Neural cell (in vitro differentiated cells): Measurements from ENCODE around the gene PTPRT.

ENCODE experiments used
- EZH2 ChIP-seq: fragments of 200-600, 300-800 bp; shearing (Covaris generic), sonication (generic); IDR thresholded peaks from 2 replicates; pipeline ENCODE4 v1.6.1; 2014; ENCODE audit warnings: antibody characterized with exemption, low read length, borderline replicate concordance, mild to moderate bottlenecking; ENCODE audit not compliant: insufficient read depth, poor library complexity, severe bottlenecking
- SMC3 ChIP-seq: fragments of 450-650 bp; conservative IDR thresholded peaks from 2 replicates; pipeline ENCODE4 v1.6.1; 2014; ENCODE audit warnings: antibody characterized with exemption, mild to moderate bottlenecking, moderate library complexity; ENCODE audit not compliant: poor library complexity
- TF ChIP-seq, protein P1 (sequence below): fragments of 450-650 bp; IDR thresholded peaks from 2 replicates; pipeline ENCODE4 v1.5.1; 2014; ENCODE audit warnings: antibody characterized with exemption, mild to moderate bottlenecking, moderate library complexity; ENCODE audit not compliant: poor library complexity, severe bottlenecking
- TF ChIP-seq, protein P2 (sequence below): IDR thresholded peaks from 2 replicates; pipeline ENCODE4 v1.6.1; 2012; ENCODE audit warnings: borderline replicate concordance

GRCh38 chr20:42173440-42173839 is 1016.3 kb downstream of the PTPRT start:
- TF ChIP-seq, protein P1, sequence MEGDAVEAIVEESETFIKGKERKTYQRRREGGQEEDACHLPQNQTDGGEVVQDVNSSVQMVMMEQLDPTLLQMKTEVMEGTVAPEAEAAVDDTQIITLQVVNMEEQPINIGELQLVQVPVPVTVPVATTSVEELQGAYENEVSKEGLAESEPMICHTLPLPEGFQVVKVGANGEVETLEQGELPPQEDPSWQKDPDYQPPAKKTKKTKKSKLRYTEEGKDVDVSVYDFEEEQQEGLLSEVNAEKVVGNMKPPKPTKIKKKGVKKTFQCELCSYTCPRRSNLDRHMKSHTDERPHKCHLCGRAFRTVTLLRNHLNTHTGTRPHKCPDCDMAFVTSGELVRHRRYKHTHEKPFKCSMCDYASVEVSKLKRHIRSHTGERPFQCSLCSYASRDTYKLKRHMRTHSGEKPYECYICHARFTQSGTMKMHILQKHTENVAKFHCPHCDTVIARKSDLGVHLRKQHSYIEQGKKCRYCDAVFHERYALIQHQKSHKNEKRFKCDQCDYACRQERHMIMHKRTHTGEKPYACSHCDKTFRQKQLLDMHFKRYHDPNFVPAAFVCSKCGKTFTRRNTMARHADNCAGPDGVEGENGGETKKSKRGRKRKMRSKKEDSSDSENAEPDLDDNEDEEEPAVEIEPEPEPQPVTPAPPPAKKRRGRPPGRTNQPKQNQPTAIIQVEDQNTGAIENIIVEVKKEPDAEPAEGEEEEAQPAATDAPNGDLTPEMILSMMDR: no peak
- TF ChIP-seq, protein P2, sequence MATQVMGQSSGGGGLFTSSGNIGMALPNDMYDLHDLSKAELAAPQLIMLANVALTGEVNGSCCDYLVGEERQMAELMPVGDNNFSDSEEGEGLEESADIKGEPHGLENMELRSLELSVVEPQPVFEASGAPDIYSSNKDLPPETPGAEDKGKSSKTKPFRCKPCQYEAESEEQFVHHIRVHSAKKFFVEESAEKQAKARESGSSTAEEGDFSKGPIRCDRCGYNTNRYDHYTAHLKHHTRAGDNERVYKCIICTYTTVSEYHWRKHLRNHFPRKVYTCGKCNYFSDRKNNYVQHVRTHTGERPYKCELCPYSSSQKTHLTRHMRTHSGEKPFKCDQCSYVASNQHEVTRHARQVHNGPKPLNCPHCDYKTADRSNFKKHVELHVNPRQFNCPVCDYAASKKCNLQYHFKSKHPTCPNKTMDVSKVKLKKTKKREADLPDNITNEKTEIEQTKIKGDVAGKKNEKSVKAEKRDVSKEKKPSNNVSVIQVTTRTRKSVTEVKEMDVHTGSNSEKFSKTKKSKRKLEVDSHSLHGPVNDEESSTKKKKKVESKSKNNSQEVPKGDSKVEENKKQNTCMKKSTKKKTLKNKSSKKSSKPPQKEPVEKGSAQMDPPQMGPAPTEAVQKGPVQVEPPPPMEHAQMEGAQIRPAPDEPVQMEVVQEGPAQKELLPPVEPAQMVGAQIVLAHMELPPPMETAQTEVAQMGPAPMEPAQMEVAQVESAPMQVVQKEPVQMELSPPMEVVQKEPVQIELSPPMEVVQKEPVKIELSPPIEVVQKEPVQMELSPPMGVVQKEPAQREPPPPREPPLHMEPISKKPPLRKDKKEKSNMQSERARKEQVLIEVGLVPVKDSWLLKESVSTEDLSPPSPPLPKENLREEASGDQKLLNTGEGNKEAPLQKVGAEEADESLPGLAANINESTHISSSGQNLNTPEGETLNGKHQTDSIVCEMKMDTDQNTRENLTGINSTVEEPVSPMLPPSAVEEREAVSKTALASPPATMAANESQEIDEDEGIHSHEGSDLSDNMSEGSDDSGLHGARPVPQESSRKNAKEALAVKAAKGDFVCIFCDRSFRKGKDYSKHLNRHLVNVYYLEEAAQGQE: no peak
- TF ChIP-seq SMC3 (no peak), EZH2 (no peak)
